Fibroblast of skin of right biceps (primary cell): Measurements from ENCODE around the gene SOX9.
A peak's percentile ranks its signal among the peaks of the same experiment; 100 is the strongest.
"Not testable (repeated sequence)": the region's sequence is repeated elsewhere in the genome, so short reads cannot be mapped to it uniquely, and the experiment has no call there.

Source experiments
- DNase-seq: peaks from one replicate; pipeline ENCODE4 v3.0.0-alpha.2; 2013

SOX9 gene

GRCh38 chr17:72126575-72127486 is 6.0 kb downstream of the SOX9 start:
- peak; percentile 85 for DNase-seq

- DNase-seq: no peak
These were observed 7.2 kb downstream of the SOX9 start for GRCh38 chr17:72128039-72128438.

- DNase-seq: peak; percentile 69
These were observed 14.0 kb downstream of the SOX9 start for GRCh38 chr17:72134608-72135394.

GRCh38 chr17:72135546-72136325 is 14.9 kb downstream of the SOX9 start:
- no peak for DNase-seq

- DNase-seq: peak; percentile 70
These were observed 15.9 kb downstream of the SOX9 start for GRCh38 chr17:72136692-72137091.

GRCh38 chr17:72137161-72137560 is 16.3 kb downstream of the SOX9 start:
- DNase-seq: no peak

GRCh38 chr17:72139212-72139611 is 18.4 kb downstream of the SOX9 start:
- peak; percentile 48 for DNase-seq

GRCh38 chr17:72141336-72141735 is 20.5 kb downstream of the SOX9 start:
- DNase-seq: no peak

- DNase-seq: not testable (repeated sequence)
These were observed 21.3 kb downstream of the SOX9 start for GRCh38 chr17:72142097-72142496.

GRCh38 chr17:72142614-72143013 is 21.8 kb downstream of the SOX9 start:
- no peak for DNase-seq

- DNase-seq: no peak
These were observed 22.4 kb downstream of the SOX9 start for GRCh38 chr17:72143245-72143644.

GRCh38 chr17:72144101-72144500 is 23.3 kb downstream of the SOX9 start:
- no peak for DNase-seq

- no peak for DNase-seq
These were observed 24.7 kb downstream of the SOX9 start for GRCh38 chr17:72145562-72145961.

GRCh38 chr17:72145962-72146361 is 25.1 kb downstream of the SOX9 start:
- peak; percentile 20 for DNase-seq

GRCh38 chr17:72146371-72146770 is 25.6 kb downstream of the SOX9 start:
- DNase-seq: no peak

GRCh38 chr17:72150632-72151460 is 30.0 kb downstream of the SOX9 start:
- no peak for DNase-seq

- DNase-seq: peak; percentile 55
These were observed 31.0 kb downstream of the SOX9 start for GRCh38 chr17:72151565-72152386.

- DNase-seq: peak; percentile 13
These were observed 31.6 kb downstream of the SOX9 start for GRCh38 chr17:72152387-72152929.

- no peak for DNase-seq
These were observed 38.4 kb downstream of the SOX9 start for GRCh38 chr17:72158895-72159885.

- no peak for DNase-seq
These were observed 41.7 kb downstream of the SOX9 start for GRCh38 chr17:72162569-72162968.
